KBM-7 (cell line): ENCODE results near the gene LHX2.

Experiments used
- DNase-seq: peaks from one replicate; pipeline ENCODE4 v3.0.0-alpha.2; 2015
- in situ Hi-C: fragments of 300-500 bp; cut with MboI; formaldehyde crosslinking; loops from 2 replicates; pipeline ENCODE4 v1.14.3; 2020; ENCODE audit warnings: low sequenced_read_pairs, low pct_unique_long_range_greater_than_20kb, mixed read lengths

Gene LHX2

DNA sequence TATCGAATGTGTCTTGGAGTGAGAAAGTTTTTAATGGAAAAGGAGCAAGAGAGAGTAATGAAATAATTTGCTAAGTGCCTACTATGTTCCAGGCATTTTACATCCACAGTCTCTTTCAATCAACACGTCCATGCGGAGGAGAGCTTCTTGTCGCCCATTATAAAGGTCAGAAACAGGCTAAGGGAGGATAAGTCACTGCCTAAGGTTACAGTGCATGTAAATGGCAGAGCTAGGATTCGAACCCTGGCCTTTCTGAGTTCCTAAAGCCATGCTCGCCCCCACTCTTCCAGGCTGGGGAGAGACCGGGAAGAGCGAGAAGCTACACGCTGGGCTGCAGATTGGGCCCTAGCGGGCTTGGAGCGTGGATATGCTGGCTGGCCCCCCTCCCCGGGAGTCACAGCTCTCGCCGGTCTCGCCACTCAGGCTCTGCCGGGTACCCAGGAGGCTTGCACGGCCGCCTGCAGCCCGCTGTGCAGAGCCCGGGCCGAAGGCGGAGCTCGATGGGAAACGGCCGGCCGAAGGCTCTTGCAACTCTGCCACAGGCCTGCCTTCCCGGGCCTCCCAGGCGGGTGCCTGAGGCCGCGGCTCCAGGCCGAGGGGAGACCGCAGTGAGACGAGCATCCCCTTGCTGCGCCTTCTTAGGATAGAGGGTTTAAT lies 775 bp upstream of the LHX2 start:
- in situ Hi-C loops: no loop called here
- no peak for DNase-seq

GRCh38 chr9:124012368-124013301 lies 1.1 kb downstream of the LHX2 start:
- in situ Hi-C loops: no loop called here
- no peak for DNase-seq

DNA sequence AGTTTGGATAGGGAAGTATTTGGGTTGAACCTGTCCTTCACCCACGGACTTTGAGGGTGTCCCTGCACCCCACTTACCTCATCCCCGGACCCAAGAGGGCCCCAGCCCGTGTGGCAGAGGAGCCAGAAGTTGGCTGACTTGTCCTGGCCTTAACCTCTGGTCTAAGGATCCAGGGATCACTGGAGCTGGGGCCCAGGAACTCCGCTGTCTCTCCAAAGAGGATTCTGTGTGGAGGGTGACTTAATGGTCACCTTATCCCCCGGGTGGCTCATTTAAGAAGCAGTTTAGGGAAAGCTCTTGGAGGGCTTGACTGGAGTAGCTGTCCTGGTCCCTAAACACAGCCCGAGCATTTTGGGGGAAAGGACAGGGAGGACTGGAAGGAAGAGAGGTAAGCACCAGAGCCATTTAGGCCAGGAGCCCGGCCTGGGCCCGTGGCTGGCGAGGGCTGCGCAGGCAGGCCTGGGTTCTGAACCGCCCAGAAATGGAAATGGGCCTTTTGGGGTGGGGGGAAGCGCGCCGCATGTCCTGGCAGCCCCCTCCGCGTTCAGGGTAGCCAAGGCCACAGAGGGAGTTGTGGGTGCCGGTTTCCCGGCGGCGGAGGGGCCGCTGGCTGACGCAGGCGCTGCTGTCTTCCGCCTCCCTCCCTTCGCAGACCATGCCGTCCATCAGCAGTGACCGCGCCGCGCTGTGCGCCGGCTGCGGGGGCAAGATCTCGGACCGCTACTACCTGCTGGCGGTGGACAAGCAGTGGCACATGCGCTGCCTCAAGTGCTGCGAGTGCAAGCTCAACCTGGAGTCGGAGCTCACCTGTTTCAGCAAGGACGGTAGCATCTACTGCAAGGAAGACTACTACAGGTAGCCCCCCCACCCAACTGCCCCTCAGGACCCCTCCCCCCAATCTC lies 2.0 kb downstream of the LHX2 start:
- in situ Hi-C loops: no loop called here
- no peak for DNase-seq

GRCh38 chr9:124014211-124014955 lies 2.8 kb downstream of the LHX2 start:
- in situ Hi-C loops: no loop called here
- no peak for DNase-seq

DNA sequence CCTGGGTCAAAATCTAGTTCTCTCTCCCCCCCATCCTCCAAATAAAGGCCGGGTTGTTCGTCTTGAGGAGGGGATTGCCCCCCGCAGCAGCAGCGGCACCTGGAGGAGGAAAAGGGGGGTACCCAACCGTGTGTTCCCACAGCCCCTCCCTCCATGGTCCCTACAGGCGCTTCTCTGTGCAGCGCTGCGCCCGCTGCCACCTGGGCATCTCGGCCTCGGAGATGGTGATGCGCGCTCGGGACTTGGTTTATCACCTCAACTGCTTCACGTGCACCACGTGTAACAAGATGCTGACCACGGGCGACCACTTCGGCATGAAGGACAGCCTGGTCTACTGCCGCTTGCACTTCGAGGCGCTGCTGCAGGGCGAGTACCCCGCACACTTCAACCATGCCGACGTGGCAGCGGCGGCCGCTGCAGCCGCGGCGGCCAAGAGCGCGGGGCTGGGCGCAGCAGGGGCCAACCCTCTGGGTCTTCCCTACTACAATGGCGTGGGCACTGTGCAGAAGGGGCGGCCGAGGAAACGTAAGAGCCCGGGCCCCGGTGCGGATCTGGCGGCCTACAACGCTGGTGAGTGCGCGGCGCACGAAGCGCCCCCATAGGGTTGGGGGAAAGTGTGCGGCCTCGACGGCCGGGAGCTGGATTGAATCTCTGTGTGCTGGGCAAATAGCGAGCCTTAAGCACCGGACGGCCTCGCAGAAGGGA lies 3.5 kb downstream of the LHX2 start:
- in situ Hi-C loops: no loop called here
- DNase-seq: no peak

DNA sequence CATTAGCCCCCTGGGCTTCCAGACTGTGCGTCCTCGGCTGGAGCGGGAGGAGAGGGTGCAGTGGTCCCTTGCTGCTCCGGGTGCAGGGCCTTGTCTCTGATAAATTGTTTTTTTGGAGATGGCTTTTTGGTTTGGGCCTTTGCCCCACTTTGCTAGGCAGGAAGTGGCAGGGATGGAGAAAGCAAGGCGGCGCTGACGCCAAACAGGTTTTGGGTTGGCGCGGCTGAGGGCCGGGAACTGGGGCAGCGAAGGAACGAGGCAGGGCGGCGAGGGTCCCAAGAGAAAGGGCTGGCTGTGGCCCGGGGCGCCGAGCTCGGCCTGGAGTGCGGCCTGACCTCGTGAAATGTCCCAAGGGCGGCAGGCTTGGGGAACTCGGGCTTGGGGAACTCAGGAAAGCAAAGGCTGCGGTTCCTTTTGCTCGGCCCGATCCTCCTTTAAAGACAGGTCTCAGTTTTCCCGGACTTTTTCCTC lies 4.1 kb downstream of the LHX2 start:
- in situ Hi-C loops: no loop called here
- no peak for DNase-seq

DNA sequence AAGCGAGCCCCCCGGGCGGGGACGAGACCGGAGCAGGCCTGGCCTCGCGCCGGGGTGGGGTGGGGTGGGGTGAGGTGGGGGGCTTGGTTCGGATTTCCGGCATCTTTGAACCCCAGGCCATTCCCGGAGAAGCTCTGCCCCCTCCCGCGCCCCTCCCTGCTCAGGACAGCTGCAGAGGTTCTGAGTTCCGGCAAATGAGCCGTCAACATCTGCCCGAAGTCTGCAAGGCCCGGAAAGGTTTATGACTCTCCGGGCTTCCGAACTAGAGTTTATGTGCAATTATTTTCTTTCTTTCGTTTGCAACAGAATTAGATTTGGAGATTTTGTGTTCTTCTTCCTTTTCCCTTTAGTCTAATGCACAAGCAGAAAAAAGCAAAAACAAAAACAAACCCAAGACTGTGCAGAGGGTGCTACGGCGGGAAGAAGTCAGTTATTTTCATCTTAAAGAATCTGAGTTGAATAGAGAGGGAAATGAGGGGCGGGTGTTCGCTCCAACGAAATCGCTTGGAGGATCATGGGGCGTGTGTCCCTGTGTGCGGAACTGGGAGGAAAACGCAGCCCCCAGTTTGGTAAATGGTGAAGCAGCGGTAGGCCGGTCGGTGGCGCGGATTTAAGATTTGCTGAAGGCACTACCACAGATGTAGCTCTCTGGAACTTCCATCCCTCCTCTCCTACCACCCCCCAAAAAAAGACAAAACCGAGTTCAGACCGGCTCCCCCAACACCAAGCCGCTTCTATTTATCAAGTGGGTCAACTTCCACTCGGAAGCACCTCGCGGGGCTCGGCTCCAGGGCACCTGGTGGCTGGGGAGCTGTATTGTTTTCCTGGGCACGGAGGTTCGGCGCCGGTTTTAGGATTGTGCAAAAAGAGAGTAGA lies 4.8 kb downstream of the LHX2 start:
- no peak for DNase-seq
- in situ Hi-C loops: no loop called here

DNA sequence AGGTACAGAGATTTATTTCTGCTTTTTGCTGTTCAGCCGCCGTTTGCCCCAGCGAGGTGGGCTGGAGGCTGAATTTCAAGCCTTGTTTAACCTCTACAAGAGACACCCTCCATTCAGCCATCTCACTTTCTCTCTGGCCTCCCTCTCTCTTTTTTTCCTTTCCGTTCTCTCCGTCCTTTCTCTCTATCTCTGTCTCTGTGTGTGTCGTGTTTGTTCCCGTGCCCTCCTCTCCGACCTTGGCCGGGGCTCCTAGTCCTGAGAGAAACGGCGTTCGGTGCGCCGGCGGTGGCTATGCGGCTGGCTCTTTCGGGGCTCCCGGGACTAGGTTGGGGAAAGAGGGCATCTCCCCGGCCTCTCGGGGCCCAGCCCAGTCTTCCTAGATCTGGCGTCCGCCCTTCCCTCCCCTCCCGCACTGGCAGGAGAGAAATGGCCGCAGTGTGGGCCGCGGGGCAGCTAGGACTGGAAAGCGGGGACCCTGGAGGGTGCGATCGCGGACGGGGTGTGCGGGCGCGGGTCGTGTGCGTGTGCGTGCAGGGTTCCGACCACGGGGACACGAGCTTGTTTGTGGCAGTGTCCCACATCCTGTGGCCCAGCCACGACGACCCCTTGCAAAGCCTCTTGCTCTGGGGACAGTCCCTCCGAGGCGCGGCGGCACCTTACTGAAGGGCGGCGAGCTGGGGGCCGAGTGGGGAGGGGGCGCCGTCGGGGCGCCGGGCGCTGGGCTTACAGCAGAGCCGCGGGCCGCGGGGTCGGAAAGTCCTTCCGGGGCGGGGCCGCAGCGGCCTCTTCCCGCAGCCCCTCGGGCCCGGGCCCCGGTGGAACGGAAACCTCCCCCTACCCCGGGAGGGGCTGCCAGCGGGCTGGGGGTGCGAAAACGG lies 5.7 kb downstream of the LHX2 start:
- in situ Hi-C loops: no loop called here
- DNase-seq: no peak

DNA sequence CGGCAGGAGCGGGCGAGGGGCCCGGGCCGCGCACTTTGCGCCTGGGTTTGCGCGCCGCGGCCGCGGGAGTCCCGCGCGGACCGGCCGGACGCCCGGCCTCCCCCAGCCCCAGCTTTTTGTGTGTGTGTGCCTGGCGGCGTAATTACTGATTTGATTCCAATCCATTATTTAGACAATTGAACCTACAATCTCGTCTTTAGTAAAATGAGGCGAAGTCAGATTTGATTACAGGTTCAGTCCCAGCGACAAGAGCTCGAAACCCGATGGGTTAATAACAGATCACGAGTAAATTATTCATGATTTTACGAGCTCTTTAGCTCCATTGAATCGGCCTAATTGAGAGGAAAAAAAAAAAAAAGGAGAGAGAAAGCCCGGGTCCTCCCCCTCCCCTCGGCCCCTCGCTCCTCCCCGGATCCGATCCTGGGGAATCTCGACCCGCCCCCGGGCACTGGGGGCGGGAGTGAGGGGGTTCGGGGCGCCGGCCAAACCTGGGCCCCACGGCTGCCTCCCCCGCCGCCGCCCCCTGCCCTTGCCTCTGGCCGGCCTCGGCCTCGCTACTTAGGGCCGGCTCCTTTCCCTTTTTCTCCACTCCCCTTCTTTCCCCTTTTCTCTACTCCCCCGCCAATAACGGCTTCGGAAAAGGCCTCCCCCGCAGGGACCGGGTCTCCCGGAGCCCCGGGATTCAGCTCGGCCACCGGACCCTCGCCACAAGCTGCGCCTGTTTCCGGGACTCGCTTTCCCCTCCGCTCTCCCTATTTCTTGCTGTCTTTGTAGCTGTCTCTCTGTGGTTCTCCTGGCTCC lies 6.6 kb downstream of the LHX2 start:
- in situ Hi-C loops: no loop called here
- no peak for DNase-seq

DNA sequence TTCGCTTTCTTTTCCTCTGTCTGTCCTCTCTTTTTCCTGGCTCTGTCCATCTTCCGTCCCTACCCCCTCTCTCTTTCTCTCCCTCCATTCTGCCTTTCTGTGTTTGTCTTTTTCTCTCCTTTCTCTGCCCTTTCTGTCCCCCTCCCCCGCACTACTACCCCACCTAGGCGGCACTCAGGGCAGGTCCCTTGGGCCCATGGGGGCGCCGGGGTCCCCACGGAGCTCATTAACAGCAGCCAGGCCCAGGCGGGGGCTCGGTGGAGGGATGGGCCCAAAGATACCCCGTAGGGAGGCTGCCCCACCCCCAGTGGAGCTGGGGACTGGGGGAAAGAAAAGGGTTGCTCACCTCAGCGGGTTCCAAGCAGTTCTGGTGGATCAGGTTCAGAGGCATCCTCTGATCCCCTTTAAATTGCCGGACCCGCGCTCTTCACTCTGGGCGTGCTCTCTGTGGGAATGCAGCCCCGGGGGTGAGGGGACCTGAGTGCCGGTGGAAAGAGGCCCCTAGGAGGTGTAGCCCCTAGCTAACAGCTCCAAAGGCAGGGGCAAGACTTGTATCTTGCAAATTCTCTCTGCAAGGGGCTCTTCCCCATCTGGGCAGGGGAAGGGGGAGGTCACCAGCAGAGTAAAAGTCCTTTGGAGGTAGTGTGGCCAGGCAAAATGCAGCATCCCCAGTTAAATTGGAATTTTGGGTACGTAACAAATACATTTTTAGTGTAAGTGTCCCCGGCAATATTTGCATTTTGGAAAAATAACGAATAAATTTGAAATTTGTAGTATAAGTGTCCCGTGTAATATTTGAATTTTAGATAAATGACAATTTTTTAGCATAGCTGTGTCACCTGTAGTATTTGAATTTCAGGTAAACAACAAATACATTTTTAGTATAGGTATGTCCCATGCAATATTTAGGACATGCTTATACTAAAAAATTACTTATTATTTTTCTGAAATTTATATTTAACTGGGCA lies 7.4 kb downstream of the LHX2 start:
- DNase-seq: no peak
- in situ Hi-C loops: no loop called here

GRCh38 chr9:124019771-124020519 lies 8.4 kb downstream of the LHX2 start:
- in situ Hi-C loops: no loop called here

GRCh38 chr9:124020520-124021384 lies 9.2 kb downstream of the LHX2 start:
- no peak for DNase-seq
- in situ Hi-C loops: no loop called here

More at GRCh38 chr9:124019771-124020519, 8.4 kb downstream of the LHX2 start:
- DNase-seq: no peak

GRCh38 chr9:124021385-124021769 lies 9.8 kb downstream of the LHX2 start:
- in situ Hi-C loops: no loop called here
- DNase-seq: no peak
